DOHH2 (cell line): ENCODE data around the gene AGAP2.
A peak's percentile ranks its signal among the peaks of the same experiment; 100 is the strongest.

Experiments used
- H3F3A ChIP-seq: fragments of 200-600 bp; sonication (generic), shearing (Covaris generic); 2 replicates; pipeline ENCODE4 v1.6.0; 2016; ENCODE audit warnings: antibody characterized with exemption, mild to moderate bottlenecking; ENCODE audit not compliant: control insufficient read depth, insufficient read depth
- H3K27ac ChIP-seq: fragments of 200-600 bp; sonication (generic); 2 replicates; pipeline ENCODE4 v1.5.1; 2014; ENCODE audit warnings: low read depth, mild to moderate bottlenecking, low read length, moderate library complexity
- H3K27me3 ChIP-seq: fragments of 200-600 bp; sonication (generic); 2 replicates; pipeline ENCODE4 v1.6.1; 2014; ENCODE audit warnings: mild to moderate bottlenecking, low read length, mixed read lengths; ENCODE audit not compliant: control insufficient read depth
- H3K36me3 ChIP-seq: fragments of 200-600 bp; sonication (generic); 2 replicates; pipeline ENCODE4 v1.6.1; 2014; ENCODE audit warnings: mild to moderate bottlenecking, low read length, moderate library complexity, mixed read lengths; ENCODE audit not compliant: control insufficient read depth
- H3K4me1 ChIP-seq: fragments of 200-600 bp; sonication (generic); 2 replicates; pipeline ENCODE4 v1.6.1; 2014; ENCODE audit warnings: mild to moderate bottlenecking, low read length, mixed read lengths; ENCODE audit not compliant: control insufficient read depth
- H3K4me2 ChIP-seq: fragments of 200-600 bp; sonication (generic); 2 replicates; pipeline ENCODE4 v1.6.0; 2014; ENCODE audit warnings: mild to moderate bottlenecking, low read length, moderate library complexity
- H3K4me3 ChIP-seq: fragments of 200-600 bp; sonication (generic); 2 replicates; pipeline ENCODE4 v1.5.1; 2014; ENCODE audit warnings: mild to moderate bottlenecking, low read length, mixed read lengths
- H3K79me2 ChIP-seq: fragments of 200-600 bp; sonication (generic); 2 replicates; pipeline ENCODE4 v1.6.1; 2014; ENCODE audit warnings: mild to moderate bottlenecking, low read length, mixed read lengths; ENCODE audit not compliant: control insufficient read depth
- H3K9me2 ChIP-seq: fragments of 200-600 bp; sonication (generic); replicated peaks from 2 replicates; pipeline ENCODE4 v1.6.1; 2014; ENCODE audit warnings: mild to moderate bottlenecking, low read length, mixed read lengths; ENCODE audit not compliant: control insufficient read depth
- H3K9me3 ChIP-seq: fragments of 200-600 bp; sonication (generic); 2 replicates; pipeline ENCODE4 v1.6.1; 2014; ENCODE audit warnings: antibody characterized with exemption, low read length, mixed read lengths; ENCODE audit not compliant: control insufficient read depth, insufficient read depth
- H4K20me1 ChIP-seq: fragments of 200-600 bp; sonication (generic); 2 replicates; pipeline ENCODE4 v1.6.0; 2014; ENCODE audit warnings: low read depth, mild to moderate bottlenecking, antibody characterized with exemption, low read length, moderate library complexity; ENCODE audit not compliant: control insufficient read depth, insufficient read depth
- CTCF ChIP-seq: fragments of 200-600 bp; sonication (generic); IDR thresholded peaks from one replicate; pipeline ENCODE4 v1.5.1; 2014; ENCODE audit warnings: antibody characterized with exemption, mild to moderate bottlenecking, low read depth, low read length; ENCODE audit not compliant: poor library complexity, severe bottlenecking
- EZH2phosphoT487 ChIP-seq: fragments of 200-600 bp; sonication (generic); IDR thresholded peaks from 2 replicates; pipeline ENCODE4 v1.6.1; 2017; ENCODE audit warnings: borderline replicate concordance, mild to moderate bottlenecking, antibody characterized with exemption, low read length, moderate library complexity, mixed read lengths

AGAP2 gene

GRCh38 chr12:57777911-57778310 lies 39.4 kb upstream of the AGAP2 start:
- peaks cover 16% of the 10 kb centered on the region for H3K4me1 ChIP-seq

GRCh38 chr12:57777367-57777766 lies 38.8 kb upstream of the AGAP2 start:
- Histone ChIP-seq H3K36me3 (no peaks in the 10 kb centered on the region), H4K20me1 (no peaks in the 10 kb centered on the region), H3K27me3 (no peaks in the 10 kb centered on the region), H3K79me2 (no peaks in the 10 kb centered on the region), H3K4me3 (no peak overlapping the region), H3K4me2 (no peak overlapping the region), H3K4me1 (peaks cover 19% of the 10 kb centered on the region), H3F3A (no peaks in the 10 kb centered on the region), H3K9me3 (no peaks in the 10 kb centered on the region), H3K9me2 (no peaks in the 10 kb centered on the region), H3K27ac (no peak overlapping the region)
- TF ChIP-seq CTCF (no peak), EZH2phosphoT487 (no peak)

More at GRCh38 chr12:57777911-57778310, 39.4 kb upstream of the AGAP2 start:
- no peak for TF ChIP-seq EZH2phosphoT487
- TF ChIP-seq CTCF, result no peak
- H3K79me2 ChIP-seq, result peaks cover 4% of the 10 kb centered on the region
- H3K27ac ChIP-seq, result no peak overlapping the region
- H3K36me3 ChIP-seq, result peaks cover 2% of the 10 kb centered on the region; the same call in 1 of the 2 replicates
- H3K4me3 ChIP-seq, result no peak overlapping the region
- no peaks in the 10 kb centered on the region for H3K27me3 ChIP-seq
- H3K9me3 ChIP-seq, result no peaks in the 10 kb centered on the region
- H3K9me2 ChIP-seq, result no peaks in the 10 kb centered on the region
- H4K20me1 ChIP-seq, result peaks cover under 1% of the 10 kb centered on the region; the same call in 1 of the 2 replicates
- no peak overlapping the region for H3K4me2 ChIP-seq
- H3F3A ChIP-seq, result no peaks in the 10 kb centered on the region

- no peaks in the 10 kb centered on the region; the same call in 1 of the 2 replicates for H3K36me3 ChIP-seq
- H3K27me3 ChIP-seq, result no peaks in the 10 kb centered on the region
- TF ChIP-seq CTCF (peak; percentile 9), EZH2phosphoT487 (no peak)
- no peak overlapping the region for H3K4me3 ChIP-seq
- peaks cover 10% of the 10 kb centered on the region for H3K4me1 ChIP-seq
- H3K27ac ChIP-seq, result no peak overlapping the region
- H3K79me2 ChIP-seq, result peaks cover 4% of the 10 kb centered on the region
- H3K4me2 ChIP-seq, result no peak overlapping the region
- H4K20me1 ChIP-seq, result no peaks in the 10 kb centered on the region
- no peaks in the 10 kb centered on the region for H3K9me3 ChIP-seq
- no peaks in the 10 kb centered on the region for H3K9me2 ChIP-seq
- no peaks in the 10 kb centered on the region for H3F3A ChIP-seq
Measured at GRCh38 chr12:57776247-57776587, 37.7 kb upstream of the AGAP2 start.
